ENCODE data around the gene UBXN11.
A peak's percentile ranks its signal among the peaks of the same experiment; 100 is the strongest.

The UBXN11 gene

DNA sequence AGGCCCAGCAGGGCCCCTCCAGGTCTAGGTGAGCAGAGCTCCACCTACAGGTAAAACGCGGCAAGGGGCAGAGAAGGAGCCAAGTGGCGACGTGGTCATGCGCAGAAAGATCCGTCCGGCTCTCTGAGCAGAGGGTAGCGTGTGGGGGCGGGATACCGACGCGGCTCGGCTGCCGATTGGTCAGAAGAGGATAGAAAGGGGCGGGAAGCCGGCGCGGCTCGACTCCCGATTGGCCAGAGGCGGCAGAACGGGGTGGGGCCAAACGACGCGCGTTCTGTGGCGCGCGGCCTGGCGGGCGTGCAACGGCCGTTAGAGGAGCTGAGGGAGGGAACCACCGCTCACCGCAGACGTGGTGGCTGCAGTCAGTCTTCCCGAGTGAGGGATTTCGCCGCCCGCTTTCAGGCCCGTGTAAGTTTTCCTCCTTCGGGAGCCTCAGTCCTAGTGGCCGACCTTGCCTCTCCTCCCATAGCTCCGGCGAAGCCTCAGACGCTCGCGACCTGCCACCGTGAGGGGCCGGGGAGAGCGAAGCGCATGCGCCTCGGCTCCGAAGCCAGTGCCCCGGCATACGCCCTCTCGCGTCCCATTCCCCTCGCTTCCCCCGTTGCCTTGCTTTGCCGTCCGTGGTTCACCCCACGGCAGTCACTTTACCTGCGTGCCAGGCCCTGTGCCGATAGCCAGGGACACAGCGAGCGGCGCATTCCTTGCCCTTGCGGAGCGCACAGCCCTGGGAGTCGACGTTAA, 72.4 kb downstream of the UBXN11 start, which contains the start of gene CEP85:
Gene CEP85 (plus strand): TSS at position 298 of the 741 bp plus-strand sequence. CDS start 5,584 bp downstream, outside the sequence.
- H3K4me1 ChIP-seq (ENCODE audit: control insufficient read depth, insufficient read depth, low read length): no peaks in the 10 kb centered on the region
- peak; percentile 99 for DNase-seq (ENCODE audit: low read depth, low spot score)
- H3K9me3 ChIP-seq (ENCODE audit: control insufficient read depth, insufficient read depth, low read length): no peaks in the 10 kb centered on the region
- no peaks in the 10 kb centered on the region for H3K36me3 ChIP-seq (ENCODE audit: control insufficient read depth, insufficient read depth, low read length)
- H3K27ac ChIP-seq (ENCODE audit: low read length): no peak within 1 kb of the TSS
- H3K27me3 ChIP-seq (ENCODE audit: control insufficient read depth, insufficient read depth, low read length): no peaks in the 10 kb centered on the region
- no CpG with 5 or more reads among the region's 73 CpGs for WGBS (ENCODE audit: insufficient coverage, insufficient read length)
- peak within 1 kb of the TSS; percentile 64 for H3K4me3 ChIP-seq (ENCODE audit: low read length)
